Sigmoid colon (tissue), 7 donors: ENCODE results near the gene SNTG2. TPM values are rescaled to one million over a fixed set of nuclear protein-coding genes. Genes with fewer than 3 reads are reported as not detected.

ENCODE experiments used
- DNase-seq: peaks from one replicate; pipeline ENCODE4 v3.0.0-alpha.2; 2019
- H3K27ac ChIP-seq, 4 donors: fragments of 200-600 bp; sonication (generic); one replicate each; pipeline ENCODE4 v1.5.1; 2016 to 2019; ENCODE audit warnings: mild to moderate bottlenecking in 1 of 4
- H3K27me3 ChIP-seq, 3 donors: fragments of 200-600 bp; sonication (generic); one replicate each; pipeline ENCODE4 v1.5.1; 2019; ENCODE audit warnings: mild to moderate bottlenecking in 1 of 3
- H3K36me3 ChIP-seq, 4 donors: fragments of 200-600 bp; sonication (generic); one replicate each; pipeline ENCODE4 v1.5.1; 2016 to 2019
- H3K4me1 ChIP-seq, 4 donors: fragments of 200-600 bp; sonication (generic); one replicate each; pipeline ENCODE4 v1.5.1; 2017 to 2019
- H3K4me3 ChIP-seq, 4 donors: fragments of 200-600 bp; sonication (generic); one replicate each; pipeline ENCODE4 v1.5.1; 2017 to 2019; ENCODE audit warnings: mild to moderate bottlenecking in 2 of 4, moderate library complexity in 1 of 4
- H3K9me3 ChIP-seq, 4 donors: fragments of 200-600 bp in 3 of 4; sonication (generic) in 3 of 4; one replicate each; pipeline versions ENCODE4 v1.5.1 to v1.6.1; 2013 to 2019
- EP300 ChIP-seq, 4 donors: sonication (generic); formaldehyde crosslinking; IDR thresholded peaks; one replicate each; pipeline ENCODE4 v1.6.1; 2017; ENCODE audit warnings: antibody characterized with exemption in 4 of 4
- POLR2A ChIP-seq, 2 donors: fragments of 450-650 bp; IDR thresholded peaks; one replicate each; pipeline ENCODE4 v1.6.1; 2016; ENCODE audit warnings: antibody characterized with exemption in 2 of 2, mild to moderate bottlenecking in 2 of 2, moderate library complexity in 2 of 2
- POLR2AphosphoS5 ChIP-seq, 4 donors: sonication (generic); formaldehyde crosslinking; IDR thresholded peaks; one replicate each; pipeline ENCODE4 v1.6.1; 2017; ENCODE audit warnings: antibody characterized with exemption in 4 of 4
- WGBS, 2 donors: extraction: QIAGEN DNeasy Blood & Tissue Kit; methylation state at CpG; one replicate each; pipeline ENCODE4 v1.1.7; 2013; 5-methylcytosine and 5-hydroxymethylcytosine counted together
- intact Hi-C: fragments of 100-400 bp; cut with DNase I; formaldehyde crosslinking; loops from one replicate; pipeline ENCODE4 v1.15.1; 2023
- polyA plus RNA-seq, 3 donors: library from polyadenylated mRNA; stranded (reverse); fragments of 200-250 nt; gene quantifications; one replicate each; pipeline ENCODE4 v1.2.3, GENCODE V29; 2013
- total RNA-seq, 4 donors: library from RNA; depleted of rRNA; stranded (reverse); fragments of >200 nt; gene quantifications; one replicate each; pipeline ENCODE4 v1.1.0, GENCODE V29; 2016
- TF ChIP-seq, protein P1 (sequence below), 4 experiments: fragments of 450-650 bp in 3 of 4; fragments of 200-600 bp in 1 of 4; IDR thresholded peaks; one replicate each; pipeline ENCODE4 v1.5.1; 2016 to 2019; ENCODE audit warnings: antibody characterized with exemption in 4 of 4, mild to moderate bottlenecking in 3 of 4, moderate library complexity in 2 of 4
- donor health status: healthy with polysubstance abuse.
- donor health status: Bipolar disorder and iron deficiency.
- donor health status: healthy.

SNTG2 gene
- total and polyA plus RNA-seq, 7 donors, result 0.60 to 5.2 (median 1.9) TPM; not detected in 1

DNA sequence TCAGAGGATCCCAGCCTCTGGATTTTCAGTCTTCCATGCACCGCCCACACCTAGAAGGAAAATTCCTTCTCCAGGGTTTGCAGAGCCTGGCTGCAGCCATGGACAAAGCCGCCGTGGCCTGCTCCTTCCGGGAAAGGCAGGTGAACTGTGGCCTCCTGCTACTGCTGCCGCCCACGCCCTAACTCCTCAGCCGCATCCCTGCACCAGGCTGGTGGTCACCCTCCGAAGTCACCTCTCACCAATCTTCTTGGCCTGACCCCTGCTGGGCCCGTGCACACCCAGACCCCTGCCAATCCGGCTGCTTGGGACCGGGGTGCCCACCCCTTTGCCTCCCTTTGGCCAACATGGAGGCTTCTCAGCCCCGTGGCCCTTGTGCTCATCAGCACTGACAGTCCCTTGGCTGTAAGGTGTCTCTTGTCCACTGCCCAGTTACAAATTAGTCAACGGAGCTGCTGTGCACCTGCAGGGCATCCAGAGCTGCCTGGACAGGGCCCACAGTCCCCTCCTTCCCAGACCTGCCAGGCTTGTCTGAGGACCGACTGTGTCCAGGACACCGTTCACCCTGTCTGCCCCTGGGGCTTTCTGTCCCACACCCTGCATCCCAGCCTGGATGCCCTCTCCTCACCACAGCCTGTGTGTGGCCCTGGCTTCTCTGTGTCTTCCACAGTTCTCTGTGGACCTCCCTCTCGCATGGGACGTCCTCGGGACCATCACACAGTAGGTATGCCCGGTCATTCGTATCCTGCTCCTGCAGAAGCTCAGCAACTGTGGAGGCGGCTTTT is 332.6 kb downstream of the SNTG2 start:
- DNase-seq, result no peak
- TF ChIP-seq EP300 (IDR thresholded peaks at IDR 0.05) (no peak), POLR2A (IDR thresholded peaks at IDR 0.05) (no peak), POLR2AphosphoS5 (IDR thresholded peaks at IDR 0.05) (no peak)
- TF ChIP-seq, protein P1, sequence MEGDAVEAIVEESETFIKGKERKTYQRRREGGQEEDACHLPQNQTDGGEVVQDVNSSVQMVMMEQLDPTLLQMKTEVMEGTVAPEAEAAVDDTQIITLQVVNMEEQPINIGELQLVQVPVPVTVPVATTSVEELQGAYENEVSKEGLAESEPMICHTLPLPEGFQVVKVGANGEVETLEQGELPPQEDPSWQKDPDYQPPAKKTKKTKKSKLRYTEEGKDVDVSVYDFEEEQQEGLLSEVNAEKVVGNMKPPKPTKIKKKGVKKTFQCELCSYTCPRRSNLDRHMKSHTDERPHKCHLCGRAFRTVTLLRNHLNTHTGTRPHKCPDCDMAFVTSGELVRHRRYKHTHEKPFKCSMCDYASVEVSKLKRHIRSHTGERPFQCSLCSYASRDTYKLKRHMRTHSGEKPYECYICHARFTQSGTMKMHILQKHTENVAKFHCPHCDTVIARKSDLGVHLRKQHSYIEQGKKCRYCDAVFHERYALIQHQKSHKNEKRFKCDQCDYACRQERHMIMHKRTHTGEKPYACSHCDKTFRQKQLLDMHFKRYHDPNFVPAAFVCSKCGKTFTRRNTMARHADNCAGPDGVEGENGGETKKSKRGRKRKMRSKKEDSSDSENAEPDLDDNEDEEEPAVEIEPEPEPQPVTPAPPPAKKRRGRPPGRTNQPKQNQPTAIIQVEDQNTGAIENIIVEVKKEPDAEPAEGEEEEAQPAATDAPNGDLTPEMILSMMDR (IDR thresholded peaks at IDR 0.05), result no peak
- intact Hi-C loops, result no loop called here
- Histone ChIP-seq H3K27me3 (peaks cover 0 to 31% (median 6%) of the 10 kb centered on the region in 3 donors), H3K4me1 (peaks cover 0 to 8% (median 2%) of the 10 kb centered on the region in 4 donors), H3K36me3 (no peaks in the 10 kb centered on the region), H3K9me3 (no peaks in the 10 kb centered on the region), H3K27ac (no peak overlapping the region), H3K4me3 (no peak overlapping the region)
- 76 to 86% methylated on average over 21 of the region's 21 CpGs for WGBS, 2 donors

DNA sequence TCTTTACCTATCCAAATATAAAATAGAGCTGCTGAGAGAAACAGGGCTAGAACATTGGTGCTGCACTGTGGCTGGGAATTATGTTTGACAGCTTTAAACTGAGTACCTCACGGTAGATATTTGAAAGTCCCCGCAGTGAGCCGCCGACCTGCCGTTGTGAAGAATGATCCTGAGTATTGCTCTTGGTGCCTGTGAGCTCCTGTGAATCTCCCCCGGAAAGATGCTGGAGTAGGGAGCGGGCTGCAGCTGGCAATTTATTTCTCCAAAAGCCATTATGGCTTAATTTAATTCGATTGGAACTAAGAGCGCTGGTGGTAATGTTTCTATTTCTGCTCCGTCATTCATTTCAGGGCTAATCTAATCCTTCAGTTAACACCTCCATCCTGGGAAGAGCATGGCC is 333.2 kb downstream of the SNTG2 start:
- peaks cover 0 to 8% (median 2%) of the 10 kb centered on the region in 4 donors for H3K4me1 ChIP-seq
- no peaks in the 10 kb centered on the region for H3K9me3 ChIP-seq
- H3K27ac ChIP-seq, result no peak overlapping the region
- no peak overlapping the region for H3K4me3 ChIP-seq
- TF ChIP-seq, protein P1 (IDR thresholded peaks at IDR 0.05), result no peak
- TF ChIP-seq POLR2AphosphoS5 (IDR thresholded peaks at IDR 0.05), result no peak
- no peak for TF ChIP-seq EP300 (IDR thresholded peaks at IDR 0.05)
- TF ChIP-seq POLR2A (IDR thresholded peaks at IDR 0.05), result no peak
- no peak for DNase-seq
- peaks cover 0 to 31% (median 6%) of the 10 kb centered on the region in 3 donors for H3K27me3 ChIP-seq
- H3K36me3 ChIP-seq, result no peaks in the 10 kb centered on the region
- intact Hi-C loops, result no loop called here
- 78 to 79% methylated on average over 10 of the region's 10 CpGs for WGBS, 2 donors

DNA sequence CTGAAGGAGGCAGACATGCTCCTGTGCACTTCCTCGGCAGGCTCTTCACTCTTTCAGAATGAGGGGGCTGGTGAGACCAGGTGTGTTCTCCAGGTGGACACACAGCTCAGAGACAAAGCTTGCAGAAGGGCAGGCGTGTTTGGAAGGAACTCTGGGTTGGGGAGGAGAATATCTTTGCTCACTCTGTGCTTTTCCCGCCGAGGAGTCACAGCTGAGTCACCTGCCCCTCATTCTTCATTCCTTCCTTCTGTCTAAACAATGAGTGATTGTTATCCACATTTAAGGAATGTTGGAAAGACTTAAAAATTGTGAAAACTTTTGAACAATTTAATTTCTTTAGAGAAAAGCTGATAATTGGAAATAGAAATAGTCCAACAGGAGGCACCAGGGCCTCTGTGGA is 336.3 kb downstream of the SNTG2 start:
- no peak for DNase-seq
- intact Hi-C loops, result no loop called here
- WGBS, 2 donors, result 74 to 78% methylated on average over 4 of the region's 4 CpGs
- TF ChIP-seq POLR2AphosphoS5 (IDR thresholded peaks at IDR 0.05) (no peak), POLR2A (IDR thresholded peaks at IDR 0.05) (no peak), EP300 (IDR thresholded peaks at IDR 0.05) (no peak)
- TF ChIP-seq, protein P1 (IDR thresholded peaks at IDR 0.05), result no peak
- no peak overlapping the region for H3K4me3 ChIP-seq
- H3K4me1 ChIP-seq, result peaks cover 0 to 7% (median 2%) of the 10 kb centered on the region in 4 donors
- H3K27ac ChIP-seq, result no peak overlapping the region
- peaks cover 0 to 28% (median under 1%) of the 10 kb centered on the region in 3 donors for H3K27me3 ChIP-seq
- no peaks in the 10 kb centered on the region for H3K36me3 ChIP-seq
- no peaks in the 10 kb centered on the region for H3K9me3 ChIP-seq

DNA sequence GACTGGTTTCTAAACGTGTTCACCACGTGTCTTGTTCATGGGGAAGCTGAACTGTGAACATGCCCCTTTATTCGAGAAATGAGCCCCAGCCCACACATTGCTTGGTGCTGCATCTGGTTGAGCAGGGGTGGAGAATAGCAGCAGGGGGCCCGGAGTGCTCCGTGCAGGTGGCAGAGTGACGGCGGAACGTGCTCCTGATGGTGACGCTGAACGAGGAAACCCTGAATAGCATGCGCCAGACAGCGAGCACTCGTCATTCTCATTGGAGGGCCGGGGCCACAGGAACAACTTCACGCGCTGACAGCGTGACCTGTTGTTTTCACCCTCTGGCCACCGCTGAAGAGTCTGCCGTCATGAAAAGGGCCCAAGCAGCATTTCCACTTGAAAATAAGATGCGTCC is 336.8 kb downstream of the SNTG2 start:
- no peak overlapping the region for H3K4me3 ChIP-seq
- no peaks in the 10 kb centered on the region for H3K9me3 ChIP-seq
- peaks cover 0 to 2% (median under 1%) of the 10 kb centered on the region in 4 donors for H3K4me1 ChIP-seq
- intact Hi-C loops, result no loop called here
- H3K27ac ChIP-seq, result no peak overlapping the region
- DNase-seq, result no peak
- H3K36me3 ChIP-seq, result no peaks in the 10 kb centered on the region
- 89 to 90% methylated on average over 20 of the region's 20 CpGs for WGBS, 2 donors
- peaks cover 0 to 26% (median 0%) of the 10 kb centered on the region in 3 donors for H3K27me3 ChIP-seq
- no peak for TF ChIP-seq POLR2AphosphoS5 (IDR thresholded peaks at IDR 0.05)
- no peak for TF ChIP-seq EP300 (IDR thresholded peaks at IDR 0.05)
- no peak for TF ChIP-seq POLR2A (IDR thresholded peaks at IDR 0.05)
- TF ChIP-seq, protein P1 (IDR thresholded peaks at IDR 0.05), result no peak
